Activated naive CD4-positive, alpha-beta T cell treated with anti-CD3 and anti-CD28 coated beads, Interleukin-2, amount 50 U/mL, for 16 hours (primary cell): Measurements from ENCODE around the gene TRAF3IP3.

Source experiments
- DNase-seq: peaks from one replicate; pipeline ENCODE4 v3.0.0-alpha.2; 2020

The TRAF3IP3 gene

GRCh38 chr1:209741193-209741592, 14.7 kb upstream of the TRAF3IP3 start:
- DNase-seq: no peak

GRCh38 chr1:209741889-209742288, 14.0 kb upstream of the TRAF3IP3 start:
- no peak for DNase-seq

- no peak for DNase-seq
Observed at GRCh38 chr1:209742409-209743144, 13.3 kb upstream of the TRAF3IP3 start.

DNA sequence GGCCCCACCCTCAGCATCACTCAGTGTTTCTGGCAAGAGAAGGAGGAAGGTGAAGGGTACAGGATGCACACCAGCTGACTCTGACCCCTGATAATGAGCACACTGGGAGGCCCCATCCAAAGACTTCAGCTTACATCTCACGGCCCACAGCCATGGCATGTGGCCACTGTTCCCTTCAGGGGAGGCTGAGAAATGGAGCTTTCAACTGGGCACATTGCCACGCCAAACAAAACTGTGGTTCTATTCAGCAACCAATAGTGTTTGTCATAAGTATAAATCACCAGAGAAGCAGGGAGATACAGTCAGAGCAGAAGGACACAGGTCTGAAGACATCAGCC, 12.7 kb upstream of the TRAF3IP3 start:
- DNase-seq: no peak

GRCh38 chr1:209746451-209747165, 9.2 kb upstream of the TRAF3IP3 start:
- DNase-seq: no peak

- peak; percentile 83 for DNase-seq
Observed at GRCh38 chr1:209747580-209748262, 8.1 kb upstream of the TRAF3IP3 start.

GRCh38 chr1:209748620-209749019, 7.2 kb upstream of the TRAF3IP3 start:
- DNase-seq: no peak

DNA sequence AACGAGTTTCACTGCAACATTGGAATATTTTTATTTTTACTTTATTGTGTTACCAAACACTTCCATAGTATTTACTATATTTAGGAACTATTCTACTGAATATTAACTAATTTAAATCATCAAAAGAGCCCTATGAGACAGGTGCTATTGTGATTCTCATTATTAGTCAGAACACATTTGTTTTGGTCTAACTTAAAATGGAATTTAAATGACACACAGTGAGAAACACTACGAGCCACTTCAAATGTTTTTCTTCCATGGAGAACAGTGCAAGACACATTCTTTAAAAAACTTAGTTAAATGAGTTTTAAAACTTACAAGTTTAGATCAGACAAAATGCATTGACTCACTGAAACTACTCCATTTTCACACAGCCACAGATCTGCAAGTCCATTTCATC, 6.6 kb upstream of the TRAF3IP3 start:
- DNase-seq: no peak

DNA sequence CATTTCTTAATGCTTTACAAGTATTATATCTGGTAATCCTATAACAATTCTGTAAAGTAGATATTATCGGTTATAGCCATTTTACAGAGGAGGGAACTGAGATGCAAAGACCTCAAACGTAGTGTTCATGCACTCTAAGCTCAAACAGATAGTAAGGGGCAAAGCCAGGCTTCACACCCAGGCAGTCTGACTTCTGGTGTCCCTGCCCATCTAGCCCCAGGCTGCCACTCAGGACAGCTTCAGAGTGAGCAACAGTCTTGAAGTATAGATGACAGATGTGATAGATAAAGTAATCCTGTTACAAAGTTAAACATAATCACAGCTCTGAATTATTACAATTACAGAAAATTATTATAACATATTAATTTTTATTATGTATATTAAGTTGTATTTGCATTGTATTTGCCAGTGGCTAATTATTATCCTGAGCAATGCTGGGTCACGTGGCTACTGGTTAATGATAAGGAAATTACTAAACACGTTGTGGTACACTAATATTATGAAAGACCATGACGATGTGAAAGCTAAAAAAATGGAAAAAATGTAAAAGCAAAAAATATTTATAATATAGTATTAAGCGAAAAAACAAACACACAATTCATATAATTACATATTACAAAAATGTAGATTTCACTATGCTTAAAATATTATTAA, 6.1 kb upstream of the TRAF3IP3 start:
- DNase-seq: no peak

GRCh38 chr1:209751627-209752231, 4.1 kb upstream of the TRAF3IP3 start:
- DNase-seq: peak; percentile 51

DNA sequence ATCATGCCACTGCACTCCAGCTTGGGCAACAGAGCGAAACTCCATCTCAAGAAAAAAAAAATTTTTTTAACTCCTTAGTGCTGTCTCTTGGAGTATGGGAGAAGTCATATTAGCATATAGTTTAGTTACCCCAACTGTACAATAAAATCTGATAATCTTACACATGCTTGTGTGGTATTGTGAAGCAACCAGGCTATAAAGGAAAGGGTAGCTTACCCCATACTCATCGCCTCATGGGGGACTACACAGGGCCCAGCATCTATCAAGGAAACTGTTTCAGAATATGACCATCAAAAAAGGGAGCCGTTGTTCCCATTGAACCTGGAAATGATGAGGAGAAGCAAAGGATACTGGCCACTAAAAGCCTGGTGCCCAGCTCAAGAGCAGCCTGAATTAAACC, 3.0 kb upstream of the TRAF3IP3 start:
- no peak for DNase-seq

DNA sequence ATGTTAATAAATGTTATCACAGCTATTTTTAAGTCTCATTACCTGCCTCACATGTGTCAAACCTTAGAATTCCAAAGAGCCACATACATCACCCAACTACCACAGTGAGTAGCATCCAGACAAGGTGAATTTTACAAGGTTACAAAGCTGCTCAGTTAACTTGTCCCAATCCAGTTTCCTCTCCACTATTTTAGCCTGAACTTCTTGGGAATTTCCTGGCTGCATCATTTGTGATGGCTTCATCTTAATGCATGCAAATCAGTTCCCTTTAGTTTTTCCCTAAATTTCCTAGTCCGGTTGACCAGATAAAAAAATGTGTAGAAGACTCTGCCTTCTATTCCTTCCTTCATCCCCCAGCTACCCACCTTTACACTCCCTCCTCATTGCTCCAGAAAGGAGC, 597 bp upstream of the TRAF3IP3 start:
- DNase-seq: no peak

- peak; percentile 32 for DNase-seq
Observed at GRCh38 chr1:209756615-209757445, 977 bp downstream of the TRAF3IP3 start.

GRCh38 chr1:209758400-209758799, 2.5 kb downstream of the TRAF3IP3 start:
- DNase-seq: no peak

GRCh38 chr1:209759829-209760359, 4.0 kb downstream of the TRAF3IP3 start:
- DNase-seq: no peak

DNA sequence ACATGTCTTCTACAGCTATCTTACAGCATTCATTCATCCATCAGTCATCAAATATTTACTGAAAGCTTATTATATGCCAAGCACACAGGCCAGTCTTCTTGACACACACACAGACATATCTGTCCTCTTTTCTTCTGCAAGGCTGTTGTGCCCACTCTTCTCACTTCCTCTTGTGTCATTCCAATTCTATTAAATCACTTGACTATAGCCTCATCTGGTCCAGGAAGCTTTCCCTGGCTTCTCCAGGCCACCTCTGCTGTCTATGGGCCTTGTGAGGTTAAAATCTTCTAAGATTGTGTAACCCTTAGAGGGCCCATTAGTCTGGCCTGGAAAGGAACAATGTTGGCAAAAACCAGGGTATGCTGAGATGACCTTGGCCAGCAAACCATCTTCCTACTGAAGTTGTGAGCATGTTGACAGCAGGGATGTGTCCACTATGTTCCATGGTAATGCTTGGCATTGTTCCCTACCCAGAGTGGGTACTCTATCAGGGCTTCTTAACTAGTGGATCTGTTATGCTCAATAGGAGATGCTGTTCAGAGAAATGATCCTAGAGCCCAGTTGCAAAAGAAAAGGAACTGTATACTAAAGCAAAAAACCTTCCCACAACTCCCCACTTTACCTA, 5.3 kb downstream of the TRAF3IP3 start:
- no peak for DNase-seq

DNA sequence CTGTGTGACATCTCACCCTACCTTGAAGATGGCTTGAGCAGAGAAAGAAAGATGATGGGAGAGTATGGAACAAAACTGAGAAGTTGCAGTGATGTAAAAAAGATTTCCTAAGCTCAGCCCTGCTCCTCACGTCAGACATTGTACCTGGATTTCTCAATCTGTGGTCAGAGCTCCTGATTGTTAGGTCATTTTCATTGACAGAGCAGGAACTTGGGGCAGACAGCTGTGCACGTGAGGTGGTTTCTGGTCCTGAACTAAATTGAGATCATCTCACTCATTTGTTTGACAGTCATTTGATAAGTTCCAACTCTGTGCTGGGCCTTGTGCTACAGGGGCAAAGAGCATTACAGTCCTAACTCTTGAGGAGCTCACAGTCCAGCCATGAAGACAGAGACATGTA, 10.2 kb downstream of the TRAF3IP3 start:
- DNase-seq: no peak

GRCh38 chr1:209767096-209767495, 11.2 kb downstream of the TRAF3IP3 start:
- no peak for DNase-seq

GRCh38 chr1:209767706-209768105, 11.9 kb downstream of the TRAF3IP3 start:
- no peak for DNase-seq

DNA sequence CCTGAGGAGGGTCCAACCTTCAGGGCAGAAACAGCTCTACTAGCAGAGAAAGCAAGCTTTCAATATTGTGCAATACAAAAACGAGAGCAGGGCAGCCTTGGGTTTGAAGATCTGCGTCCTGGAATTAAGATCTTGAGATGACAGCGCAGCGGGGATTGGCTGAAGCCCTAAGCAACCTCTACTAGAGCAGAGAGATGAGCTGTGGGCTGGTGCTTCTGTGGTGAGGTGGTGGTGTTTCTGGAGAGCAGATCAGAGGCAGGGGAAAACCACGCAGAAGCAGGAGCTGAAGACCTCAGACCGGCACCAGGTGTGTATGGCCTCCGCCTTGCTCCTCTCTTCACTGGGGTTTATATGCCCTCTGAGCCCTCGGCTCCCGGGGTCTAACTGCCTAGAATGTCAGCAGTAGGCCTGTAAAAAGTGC, 12.5 kb downstream of the TRAF3IP3 start:
- peak; percentile 77 for DNase-seq

DNA sequence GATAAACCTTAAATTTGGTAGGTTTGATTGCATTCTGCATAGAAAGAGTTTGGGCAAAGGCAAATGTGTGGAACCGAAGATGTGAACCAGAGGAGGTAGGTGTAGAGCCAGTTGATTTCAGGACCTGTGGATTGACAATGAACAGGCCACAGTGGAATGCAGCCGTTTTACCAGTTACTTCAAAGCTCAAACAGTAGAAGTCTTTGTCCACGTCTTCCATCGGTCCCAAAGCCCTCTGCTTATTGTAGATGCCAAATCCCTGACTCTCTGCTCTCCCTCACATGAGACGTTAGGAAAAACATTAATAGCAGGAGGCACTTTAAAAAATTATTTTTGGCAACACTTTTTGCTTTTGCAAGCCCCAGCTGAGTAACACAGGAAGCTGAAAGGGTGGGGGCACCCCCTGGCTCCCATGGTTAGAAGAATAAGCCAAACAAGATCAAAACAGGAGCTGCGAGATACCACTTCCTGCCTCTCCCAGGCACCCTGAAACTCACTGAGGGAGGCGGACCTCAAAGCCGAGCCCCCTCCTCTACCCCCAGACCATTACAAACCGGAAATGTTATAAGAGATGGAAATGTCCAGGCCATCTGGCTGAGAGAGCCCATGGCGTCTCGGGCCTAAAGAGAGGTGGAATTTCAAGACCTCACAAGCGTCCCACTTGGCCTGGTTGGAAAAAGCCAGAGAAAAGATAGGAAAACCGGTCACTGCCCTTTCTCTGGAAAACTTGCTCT, 13.5 kb downstream of the TRAF3IP3 start:
- peak; percentile 74 for DNase-seq
